Gastrocnemius medialis (tissue), 4 donors: Measurements from ENCODE around the gene BPIFB4.

Experiments used
- POLR2A ChIP-seq, 2 donors: fragments of 450-650 bp; IDR thresholded peaks; one replicate each; pipeline ENCODE4 v1.6.1; 2017; ENCODE audit warnings: antibody characterized with exemption in 2 of 2, mild to moderate bottlenecking in 2 of 2, moderate library complexity in 2 of 2
- TF ChIP-seq, protein P1 (sequence below), 5 experiments: fragments of 450-650 bp in 3 of 5; fragments of 200-600 bp in 2 of 5; sonication (generic) in 2 of 5; IDR thresholded peaks in 4 of 5; conservative IDR thresholded peaks in 1 of 5; 1 replicate in 4 of 5; 2 replicates in 1 of 5; pipeline ENCODE4 v1.5.1; 2016 to 2019; ENCODE audit warnings: antibody characterized with exemption in 5 of 5, mild to moderate bottlenecking in 3 of 5, moderate library complexity in 3 of 5

DNA sequence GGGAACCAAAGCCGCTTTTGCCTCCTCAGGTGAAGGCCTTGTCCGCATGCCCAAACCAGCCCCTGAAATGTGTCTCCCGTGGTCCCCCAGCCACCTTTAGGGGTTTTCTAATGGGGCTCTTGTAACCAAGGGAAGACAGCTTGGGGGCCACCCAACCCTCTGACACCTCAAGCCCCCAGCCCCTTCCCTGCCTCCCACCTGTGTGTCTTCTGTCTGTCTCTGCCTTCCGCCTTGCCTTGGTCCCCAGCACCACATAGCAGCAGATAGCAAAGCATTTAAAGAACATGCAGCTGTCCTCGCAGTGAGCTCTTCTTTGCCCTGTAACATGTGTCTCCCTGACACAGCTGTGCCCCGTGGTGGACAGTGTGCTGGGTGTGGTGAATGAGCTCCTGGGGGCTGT is 16.2 kb upstream of the BPIFB4 start:
- TF ChIP-seq, protein P1, sequence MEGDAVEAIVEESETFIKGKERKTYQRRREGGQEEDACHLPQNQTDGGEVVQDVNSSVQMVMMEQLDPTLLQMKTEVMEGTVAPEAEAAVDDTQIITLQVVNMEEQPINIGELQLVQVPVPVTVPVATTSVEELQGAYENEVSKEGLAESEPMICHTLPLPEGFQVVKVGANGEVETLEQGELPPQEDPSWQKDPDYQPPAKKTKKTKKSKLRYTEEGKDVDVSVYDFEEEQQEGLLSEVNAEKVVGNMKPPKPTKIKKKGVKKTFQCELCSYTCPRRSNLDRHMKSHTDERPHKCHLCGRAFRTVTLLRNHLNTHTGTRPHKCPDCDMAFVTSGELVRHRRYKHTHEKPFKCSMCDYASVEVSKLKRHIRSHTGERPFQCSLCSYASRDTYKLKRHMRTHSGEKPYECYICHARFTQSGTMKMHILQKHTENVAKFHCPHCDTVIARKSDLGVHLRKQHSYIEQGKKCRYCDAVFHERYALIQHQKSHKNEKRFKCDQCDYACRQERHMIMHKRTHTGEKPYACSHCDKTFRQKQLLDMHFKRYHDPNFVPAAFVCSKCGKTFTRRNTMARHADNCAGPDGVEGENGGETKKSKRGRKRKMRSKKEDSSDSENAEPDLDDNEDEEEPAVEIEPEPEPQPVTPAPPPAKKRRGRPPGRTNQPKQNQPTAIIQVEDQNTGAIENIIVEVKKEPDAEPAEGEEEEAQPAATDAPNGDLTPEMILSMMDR (IDR thresholded peaks at IDR 0.05 in 4 of 5, conservative IDR thresholded peaks at IDR 0.05 in 1 of 5) = no peak
- TF ChIP-seq POLR2A (IDR thresholded peaks at IDR 0.05) = no peak
